ENCODE results near the gene PARD3B.

Gene PARD3B

GRCh38 chr2:205439621-205440020, 894.3 kb downstream of the PARD3B start:
- no peak for FAIRE-seq

GRCh38 chr2:205441524-205441923, 896.2 kb downstream of the PARD3B start:
- no peak for FAIRE-seq

- FAIRE-seq, result no peak
Measured at GRCh38 chr2:205448189-205448588, 902.9 kb downstream of the PARD3B start.

GRCh38 chr2:205451901-205452512, 906.7 kb downstream of the PARD3B start:
- FAIRE-seq, result no peak

- FAIRE-seq, result no peak
Measured at GRCh38 chr2:205453202-205453601, 907.9 kb downstream of the PARD3B start.

- peak; percentile 94 for FAIRE-seq
Measured at GRCh38 chr2:205456682-205457081, 911.4 kb downstream of the PARD3B start.

- no peak for FAIRE-seq
Measured at GRCh38 chr2:205460217-205460616, 914.9 kb downstream of the PARD3B start.

GRCh38 chr2:205461169-205461568, 915.9 kb downstream of the PARD3B start:
- FAIRE-seq, result no peak

- no peak for FAIRE-seq
Measured at GRCh38 chr2:205461678-205462665, 916.7 kb downstream of the PARD3B start.

- FAIRE-seq, result no peak
Measured at GRCh38 chr2:205462681-205463345, 917.5 kb downstream of the PARD3B start.

- FAIRE-seq, result no peak
Measured at GRCh38 chr2:205463466-205464025, 918.3 kb downstream of the PARD3B start.

GRCh38 chr2:205464681-205465080, 919.4 kb downstream of the PARD3B start:
- FAIRE-seq, result no peak

- FAIRE-seq, result no peak
Measured at GRCh38 chr2:205465791-205466190, 920.5 kb downstream of the PARD3B start.

- FAIRE-seq, result no peak
Measured at GRCh38 chr2:205471776-205472175, 926.5 kb downstream of the PARD3B start.

GRCh38 chr2:205473791-205474190, 928.5 kb downstream of the PARD3B start:
- FAIRE-seq, result no peak

GRCh38 chr2:205474741-205475415, 929.6 kb downstream of the PARD3B start:
- FAIRE-seq, result no peak

GRCh38 chr2:205475416-205475768, 930.1 kb downstream of the PARD3B start:
- no peak for FAIRE-seq

GRCh38 chr2:205477016-205477705, 931.9 kb downstream of the PARD3B start:
- no peak for FAIRE-seq

- no peak for FAIRE-seq
Measured at GRCh38 chr2:205481861-205482260, 936.6 kb downstream of the PARD3B start.

GRCh38 chr2:205482399-205483081, 937.3 kb downstream of the PARD3B start:
- FAIRE-seq, result no peak

- no peak for FAIRE-seq
Measured at GRCh38 chr2:205483095-205483494, 937.8 kb downstream of the PARD3B start.

All from endometrium (tissue), 2 donors.